WI38 (cell line): ENCODE data around the gene PPP1R14D.

Experiments used
- H3K4me3 ChIP-seq: 2 replicates; pipeline ENCODE4 v1.5.1; 2011; ENCODE audit warnings: low read depth, mild to moderate bottlenecking, control low read depth, low read length
- CTCF ChIP-seq: IDR thresholded peaks from 2 replicates; pipeline ENCODE4 v1.5.1; 2012; ENCODE audit warnings: low read depth, mild to moderate bottlenecking, control low read depth, low read length

Gene PPP1R14D

GRCh38 chr15:40803688-40804087, 24.8 kb downstream of the PPP1R14D start:
- H3K4me3 ChIP-seq, result no peak overlapping the region
- no peak for TF ChIP-seq CTCF

GRCh38 chr15:40803076-40803475, 25.4 kb downstream of the PPP1R14D start:
- H3K4me3 ChIP-seq, result no peak overlapping the region
- no peak for TF ChIP-seq CTCF

GRCh38 chr15:40799523-40799922, 29.0 kb downstream of the PPP1R14D start:
- TF ChIP-seq CTCF, result no peak
- no peak overlapping the region for H3K4me3 ChIP-seq

GRCh38 chr15:40796512-40796911, 32.0 kb downstream of the PPP1R14D start:
- no peak for TF ChIP-seq CTCF
- H3K4me3 ChIP-seq, result no peak overlapping the region

GRCh38 chr15:40796041-40796440, 32.5 kb downstream of the PPP1R14D start:
- no peak for TF ChIP-seq CTCF
- H3K4me3 ChIP-seq, result no peak overlapping the region

GRCh38 chr15:40793216-40793989, 35.1 kb downstream of the PPP1R14D start:
- no peak for TF ChIP-seq CTCF

GRCh38 chr15:40792394-40792793, 36.1 kb downstream of the PPP1R14D start:
- H3K4me3 ChIP-seq, result no peak overlapping the region
- no peak for TF ChIP-seq CTCF

More at GRCh38 chr15:40793216-40793989, 35.1 kb downstream of the PPP1R14D start:
- H3K4me3 ChIP-seq, result 0 out of 2 replicates have a peak overlapping the region, but pooled peaks have one; percentile 18
